GM04503 (cell line): ENCODE results near the gene CYP2E1.
"Not testable (repeated sequence)": the region's sequence is repeated elsewhere in the genome, so short reads cannot be mapped to it uniquely, and the experiment has no call there.

Experiments used
- DNase-seq: peaks from one replicate; pipeline ENCODE4 v3.0.0-alpha.2; 2012; ENCODE audit warnings: low read depth

Gene CYP2E1

GRCh38 chr10:133528845-133529575, 1.8 kb downstream of the CYP2E1 start:
- DNase-seq = no peak

GRCh38 chr10:133529576-133529946, 2.4 kb downstream of the CYP2E1 start:
- DNase-seq = no peak

GRCh38 chr10:133530506-133530905, 3.3 kb downstream of the CYP2E1 start:
- DNase-seq = no peak

DNA sequence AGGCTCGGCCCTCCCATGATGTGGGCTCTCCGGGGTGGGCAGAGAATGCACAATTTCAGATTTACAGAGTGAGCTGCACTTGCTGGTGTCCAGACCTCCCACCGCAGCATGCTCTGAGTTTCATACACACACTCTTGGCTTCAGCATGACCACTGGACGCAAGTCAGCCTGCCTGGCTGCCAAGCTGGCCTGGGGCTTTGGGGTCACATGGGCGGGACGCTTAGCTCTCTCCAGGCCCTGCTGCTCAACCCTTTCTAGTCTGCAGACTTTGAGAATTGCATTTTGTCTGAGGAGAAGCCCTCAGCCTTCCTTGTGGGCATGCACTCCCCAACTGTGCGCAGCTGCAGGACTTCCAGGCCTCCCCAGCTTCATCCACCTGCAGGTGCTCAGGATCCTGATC, 5.7 kb downstream of the CYP2E1 start:
- DNase-seq = no peak

DNA sequence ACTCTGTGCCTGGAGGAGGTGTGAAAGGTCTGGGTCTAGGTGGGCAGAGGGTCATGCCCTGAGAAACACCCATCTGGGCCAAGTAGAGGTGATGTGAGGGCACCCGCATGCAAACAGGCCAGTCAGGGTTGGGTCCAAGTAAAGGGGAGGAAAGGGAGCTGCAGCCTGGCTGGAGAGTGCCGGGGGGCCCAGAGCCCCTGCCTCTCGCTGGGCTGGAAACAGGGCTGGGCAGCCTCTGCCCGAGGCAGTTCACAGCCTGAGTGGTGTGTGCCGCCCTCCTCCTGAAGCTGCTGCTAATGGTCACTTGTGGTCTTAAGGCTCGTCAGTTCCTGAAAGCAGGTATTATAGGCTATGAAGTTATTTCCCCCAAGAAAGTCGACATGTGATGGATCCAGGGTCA, 7.3 kb downstream of the CYP2E1 start:
- no peak for DNase-seq

GRCh38 chr10:133536198-133536597, 9.0 kb downstream of the CYP2E1 start:
- no peak for DNase-seq

DNA sequence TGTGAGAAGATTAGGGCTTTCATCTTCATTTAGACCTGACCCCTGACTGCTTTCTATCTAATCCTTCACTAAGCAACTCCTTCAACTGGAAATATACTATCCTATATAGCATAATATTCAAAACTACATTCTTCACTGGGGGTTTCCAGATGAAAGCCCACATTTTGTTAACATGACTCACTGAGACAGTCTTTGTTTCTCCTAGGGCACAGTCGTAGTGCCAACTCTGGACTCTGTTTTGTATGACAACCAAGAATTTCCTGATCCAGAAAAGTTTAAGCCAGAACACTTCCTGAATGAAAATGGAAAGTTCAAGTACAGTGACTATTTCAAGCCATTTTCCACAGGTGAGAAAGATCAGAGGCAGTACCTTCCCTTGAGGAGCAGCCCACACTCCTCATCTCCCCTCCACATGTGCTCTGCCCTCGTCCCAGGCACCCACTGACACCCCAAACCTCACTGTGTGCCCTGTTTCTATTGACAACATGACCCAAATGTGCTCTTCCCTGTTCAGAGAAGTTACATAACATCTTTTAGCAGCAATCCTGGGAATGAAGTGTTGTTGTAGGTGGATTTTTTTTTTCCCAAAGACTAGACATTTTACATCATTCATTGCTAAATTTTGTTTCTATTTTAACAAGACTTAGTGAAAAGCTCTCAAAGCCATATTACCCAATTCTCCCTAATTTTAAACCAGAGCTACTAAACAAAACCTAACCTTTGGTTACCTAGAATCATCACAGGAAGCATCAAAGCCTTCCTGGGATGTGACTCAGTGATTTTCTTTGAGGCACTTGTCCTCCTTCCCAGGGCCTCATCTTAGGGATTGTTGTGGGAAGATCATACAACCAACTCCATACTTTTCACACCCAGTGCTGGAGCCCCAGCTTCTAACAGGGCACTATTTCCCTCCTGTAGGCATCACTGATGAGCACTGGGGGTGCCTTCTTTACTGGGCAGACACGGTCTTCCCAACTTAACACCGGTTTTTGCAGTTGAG, 10.7 kb downstream of the CYP2E1 start:
- no peak for DNase-seq

- DNase-seq = not testable (repeated sequence)
These were observed 14.3 kb downstream of the CYP2E1 start for GRCh38 chr10:133541441-133541975.

DNA sequence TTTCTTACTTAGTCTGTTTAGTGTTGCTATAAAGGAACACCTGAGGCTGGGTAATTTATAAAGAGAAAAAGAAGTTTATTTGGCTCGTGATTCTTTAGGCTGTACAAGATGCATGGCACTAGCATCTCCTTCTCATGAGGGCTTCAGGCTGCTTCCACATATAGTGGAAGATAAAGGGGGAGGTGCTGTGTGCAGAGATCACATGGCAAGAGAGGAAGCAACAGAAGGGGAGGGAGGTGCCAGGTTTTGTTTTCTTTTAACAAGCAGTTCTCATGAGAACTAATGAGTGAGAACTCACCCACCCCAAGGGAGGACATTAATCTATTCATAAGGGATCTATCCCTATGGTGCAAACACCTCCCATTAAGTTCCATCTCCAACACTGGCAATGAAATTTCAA, 17.3 kb downstream of the CYP2E1 start:
- DNase-seq = no peak

DNA sequence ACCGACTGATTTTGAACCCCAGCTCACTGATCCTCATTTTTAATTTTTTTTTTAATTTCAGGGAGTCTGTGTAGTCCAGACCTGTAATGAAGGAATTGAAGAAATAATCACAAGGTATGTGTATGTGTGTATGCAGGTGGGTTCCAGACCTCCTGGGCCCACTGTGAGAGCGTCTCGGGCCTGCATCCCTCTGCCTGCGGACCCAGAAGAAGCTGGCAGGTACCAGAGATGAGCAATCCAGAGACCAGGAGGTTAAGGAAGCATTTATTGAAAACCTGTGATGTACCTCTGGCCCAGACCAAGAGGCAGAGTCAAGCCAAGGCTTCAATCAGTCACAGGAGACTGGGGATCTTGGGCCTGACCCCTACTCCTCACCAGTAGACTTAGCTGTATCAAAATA, 27.4 kb downstream of the CYP2E1 start:
- no peak for DNase-seq

- DNase-seq = no peak
These were observed 28.4 kb downstream of the CYP2E1 start for GRCh38 chr10:133555521-133555920.

DNA sequence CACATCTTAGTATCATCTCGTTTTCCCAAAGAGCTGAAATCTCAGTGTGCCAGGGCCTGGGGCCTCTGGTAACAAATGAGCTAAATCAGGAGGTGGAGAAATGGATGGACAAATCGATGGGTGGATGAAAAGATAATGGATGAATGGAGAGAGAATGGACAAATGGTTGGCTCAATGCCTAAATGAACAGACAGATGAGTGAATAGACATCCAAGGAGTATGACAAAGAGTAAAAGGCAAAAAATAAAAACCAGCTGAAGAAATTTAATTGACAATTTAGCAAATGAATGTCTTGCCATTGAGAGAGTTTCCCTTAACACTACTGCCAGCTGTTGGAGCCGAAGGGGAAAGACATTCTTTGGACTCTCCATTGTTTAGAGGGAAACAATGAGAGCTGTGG, 30.2 kb downstream of the CYP2E1 start:
- DNase-seq = no peak

DNA sequence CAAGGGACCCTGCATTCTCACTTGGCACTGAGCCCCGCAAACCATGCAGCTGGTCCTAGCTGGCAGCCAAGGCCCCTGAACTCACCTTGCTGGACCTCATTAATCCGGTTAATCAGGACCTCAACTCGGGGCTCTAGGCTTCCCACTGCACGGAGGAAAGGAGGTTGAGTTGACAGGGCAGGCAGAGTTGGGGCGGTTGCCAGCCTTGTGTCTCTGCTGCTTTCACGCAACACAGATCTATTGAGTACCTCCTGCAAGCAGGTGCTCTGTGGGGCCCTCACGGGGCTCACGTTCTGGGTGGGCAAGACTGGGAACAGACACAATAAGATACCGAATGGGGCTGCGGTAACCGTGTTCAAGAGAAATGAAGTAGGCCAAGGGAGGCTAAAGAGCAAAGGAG, 32.1 kb downstream of the CYP2E1 start:
- DNase-seq = no peak

DNA sequence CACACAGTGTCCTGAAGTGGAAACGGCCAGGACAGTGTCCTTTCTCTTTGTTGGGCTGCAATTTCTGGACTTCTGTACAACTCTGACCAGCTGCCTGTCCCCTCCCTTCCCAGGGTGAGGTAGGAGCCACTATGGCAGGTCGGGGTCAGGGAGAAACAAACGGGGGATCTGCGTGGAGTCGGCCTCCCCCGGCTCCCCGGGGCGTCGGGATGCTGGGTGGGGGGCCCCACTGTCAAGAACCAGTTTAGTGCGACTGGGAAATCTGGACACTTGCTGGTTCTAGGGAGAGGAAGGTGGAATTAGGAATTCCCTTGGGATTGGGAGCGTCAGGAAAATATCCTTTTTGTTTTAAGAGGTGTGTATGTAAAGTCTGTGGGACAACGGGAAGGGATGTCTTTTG, 37.7 kb downstream of the CYP2E1 start:
- DNase-seq = no peak

DNA sequence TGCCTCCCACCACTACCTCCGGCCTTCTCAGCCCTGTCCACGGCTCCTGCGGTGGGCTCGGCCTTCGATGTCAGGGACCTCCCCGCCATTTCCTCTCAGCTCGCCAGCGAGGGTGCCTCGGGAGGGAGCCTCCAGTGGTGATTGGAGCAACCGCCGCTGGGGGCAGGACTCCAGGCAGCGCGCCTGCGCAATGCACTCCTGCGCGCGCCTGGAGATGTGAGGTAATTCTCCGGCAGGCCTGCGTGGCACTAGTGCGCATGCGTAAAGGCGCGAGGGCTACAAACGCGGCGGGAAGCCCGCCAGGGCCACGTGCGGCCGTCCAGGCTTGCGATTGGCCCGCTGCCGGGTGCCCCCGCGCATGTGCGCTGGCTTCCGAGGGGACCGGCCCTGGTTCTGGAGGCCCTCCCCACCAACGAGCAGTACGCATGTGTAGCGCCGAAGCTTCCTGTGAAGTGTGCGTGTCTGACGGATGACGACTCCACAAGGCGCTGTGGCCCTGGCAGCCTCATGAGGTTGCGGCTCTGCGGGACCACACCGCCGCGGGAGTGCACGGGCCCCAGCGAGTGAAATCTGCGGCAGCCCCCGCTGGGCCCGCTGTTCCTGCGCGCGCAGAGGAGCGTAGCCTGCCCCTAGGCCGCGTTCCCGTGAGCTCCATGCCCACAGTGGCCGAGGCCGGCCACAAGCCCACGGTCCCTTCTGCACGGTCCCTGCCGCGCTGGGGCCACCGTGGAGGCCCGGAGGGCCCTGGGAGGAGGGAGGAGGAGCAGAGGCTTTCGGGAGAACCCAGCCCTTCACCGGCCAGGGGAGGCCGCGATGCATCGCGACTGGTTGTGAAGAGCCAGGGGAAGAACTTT, 38.5 kb downstream of the CYP2E1 start, which contains the start of gene SYCE1:
SYCE1 (minus strand) TSS at position 143 of the 854 bp plus-strand sequence; CDS start at position 89, 54 bp downstream.
- DNase-seq = no peak

DNA sequence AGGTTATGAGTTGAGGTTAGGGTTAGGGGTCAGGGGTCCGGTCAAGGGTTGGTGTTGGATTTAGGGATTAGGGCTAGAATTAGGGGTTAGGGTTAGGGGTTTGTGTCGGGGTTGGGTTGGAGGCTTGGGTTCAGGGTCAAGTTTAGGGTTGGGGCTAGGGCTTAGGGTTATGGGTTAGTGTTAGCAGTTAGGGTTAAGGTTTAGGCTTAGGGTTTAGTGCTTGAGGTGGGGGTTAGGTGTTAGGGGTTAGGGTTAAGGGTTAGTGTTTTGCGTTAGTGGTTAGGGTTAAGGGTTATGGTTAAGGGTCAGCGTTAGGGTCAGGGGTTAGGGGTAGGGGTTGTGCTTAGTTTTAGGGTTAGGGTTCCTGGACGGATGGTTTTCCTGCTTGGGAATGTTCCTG, 40.0 kb downstream of the CYP2E1 start:
- no peak for DNase-seq

DNA sequence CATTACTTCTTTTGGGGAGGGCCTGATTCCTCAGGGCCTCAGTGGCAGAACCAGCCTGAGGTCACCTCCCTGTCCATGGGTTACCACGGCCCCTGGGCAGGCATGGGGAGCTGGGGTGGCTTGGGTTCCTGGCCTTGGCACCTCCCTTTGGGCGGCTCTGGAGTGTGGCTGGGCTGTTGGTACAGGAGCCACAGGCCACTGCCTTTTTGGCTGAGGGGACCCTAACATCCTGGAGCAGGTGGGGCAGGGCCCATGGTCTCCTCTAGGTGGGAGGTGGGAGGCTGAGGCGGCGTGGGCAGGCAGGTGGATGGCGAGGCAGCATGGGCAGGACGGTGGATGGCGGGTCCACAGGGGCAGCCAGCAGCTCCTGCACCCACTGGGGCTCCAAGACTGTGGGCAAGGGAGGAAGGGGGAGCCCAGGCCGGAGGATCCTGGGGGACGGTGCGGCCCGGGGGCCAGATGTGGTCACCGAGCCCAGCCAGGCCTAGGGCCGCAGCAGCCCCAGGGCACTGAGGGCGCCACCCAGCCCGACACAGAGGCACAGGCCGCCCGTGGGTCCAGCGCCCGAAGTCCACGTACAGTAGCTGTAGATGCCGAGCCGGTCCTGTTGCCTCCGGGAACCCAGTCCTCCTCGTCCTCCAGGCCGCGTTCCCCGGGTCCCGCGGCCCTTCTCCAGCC, 40.6 kb downstream of the CYP2E1 start:
- DNase-seq = no peak

DNA sequence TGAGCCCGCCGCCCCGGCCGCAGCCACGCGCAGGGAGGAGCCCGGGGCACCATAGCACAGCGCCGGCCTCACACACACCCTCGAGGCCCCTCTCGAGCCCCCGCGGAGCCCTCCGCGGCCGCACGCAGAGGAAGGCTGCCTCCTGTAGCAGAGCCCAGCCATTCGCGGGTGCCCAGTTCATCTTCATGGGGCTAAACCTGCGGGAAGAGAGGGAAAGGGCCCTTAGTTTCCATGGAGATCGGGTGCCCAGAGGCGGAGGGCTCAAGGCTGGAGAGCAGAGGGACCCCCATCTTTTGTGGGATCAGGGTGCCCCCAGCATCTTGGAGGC, 41.1 kb downstream of the CYP2E1 start:
- no peak for DNase-seq

DNA sequence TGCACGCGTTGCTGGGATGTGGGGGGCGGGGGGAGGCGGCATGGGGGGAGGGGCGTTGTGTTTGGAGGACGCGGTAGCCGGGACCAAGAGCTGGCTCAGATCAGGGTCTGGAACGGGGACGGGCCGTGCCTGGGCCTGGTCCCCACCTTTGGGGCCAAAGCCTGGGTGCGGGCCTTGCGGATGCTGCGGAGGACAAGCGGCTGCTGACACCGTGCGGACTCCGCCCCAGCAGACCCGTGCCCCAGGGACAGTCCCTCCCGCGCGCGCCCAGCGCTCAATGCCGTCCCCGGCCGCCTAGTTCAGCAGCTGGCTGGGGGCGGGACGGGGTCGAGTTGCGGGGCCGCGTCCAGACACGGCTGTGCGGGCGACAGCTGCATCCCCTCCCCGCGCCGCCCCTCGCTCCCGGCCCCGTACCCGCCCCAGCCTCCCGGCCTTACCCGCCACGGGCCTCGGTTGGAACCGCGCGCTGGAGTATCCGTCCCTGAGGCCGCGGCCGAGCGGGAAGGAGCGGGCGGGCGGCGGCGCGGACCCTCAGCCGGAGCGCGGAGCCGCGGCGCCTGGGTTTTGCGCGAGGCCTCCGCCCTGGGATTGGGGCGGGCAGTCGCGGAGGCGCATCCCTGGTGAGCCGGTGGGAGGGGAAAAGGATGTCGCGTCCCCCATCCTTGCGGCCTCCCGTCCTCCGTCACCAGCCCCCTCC, 41.8 kb downstream of the CYP2E1 start:
- not testable (repeated sequence) for DNase-seq

DNA sequence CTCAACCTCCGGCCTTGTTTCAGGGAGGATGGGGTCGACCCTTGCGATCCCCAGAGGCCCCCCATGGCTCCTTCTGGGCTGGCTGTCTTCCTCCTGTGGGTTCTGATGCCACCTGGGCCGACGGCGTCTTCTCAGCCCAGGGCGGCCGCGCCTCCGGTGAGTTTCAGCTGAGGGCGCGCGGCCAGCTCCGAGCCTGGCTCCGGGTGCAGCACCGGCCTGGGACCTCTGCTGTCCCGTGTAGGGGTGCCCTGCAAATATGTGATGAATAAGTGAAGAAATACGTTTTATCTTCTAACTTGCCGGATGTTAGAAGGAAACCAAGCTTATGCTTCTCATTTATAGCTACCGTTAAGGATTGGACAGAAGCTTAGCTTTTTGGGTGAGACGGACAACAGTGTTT, 42.6 kb downstream of the CYP2E1 start:
- not testable (repeated sequence) for DNase-seq

- DNase-seq = not testable (repeated sequence)
These were observed 44.9 kb downstream of the CYP2E1 start for GRCh38 chr10:133572055-133572454.
